CD4-positive, alpha-beta T cell treated with Interleukin-10 for 1 hour (primary cell): ENCODE results near the gene PRKAB2.
"Not testable (repeated sequence)": the region's sequence is repeated elsewhere in the genome, so short reads cannot be mapped to it uniquely, and the experiment has no call there.

Experiments used
- DNase-seq: peaks from one replicate; pipeline ENCODE4 v3.0.0-alpha.2; 2020

PRKAB2 gene, protein sequence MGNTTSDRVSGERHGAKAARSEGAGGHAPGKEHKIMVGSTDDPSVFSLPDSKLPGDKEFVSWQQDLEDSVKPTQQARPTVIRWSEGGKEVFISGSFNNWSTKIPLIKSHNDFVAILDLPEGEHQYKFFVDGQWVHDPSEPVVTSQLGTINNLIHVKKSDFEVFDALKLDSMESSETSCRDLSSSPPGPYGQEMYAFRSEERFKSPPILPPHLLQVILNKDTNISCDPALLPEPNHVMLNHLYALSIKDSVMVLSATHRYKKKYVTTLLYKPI

DNA sequence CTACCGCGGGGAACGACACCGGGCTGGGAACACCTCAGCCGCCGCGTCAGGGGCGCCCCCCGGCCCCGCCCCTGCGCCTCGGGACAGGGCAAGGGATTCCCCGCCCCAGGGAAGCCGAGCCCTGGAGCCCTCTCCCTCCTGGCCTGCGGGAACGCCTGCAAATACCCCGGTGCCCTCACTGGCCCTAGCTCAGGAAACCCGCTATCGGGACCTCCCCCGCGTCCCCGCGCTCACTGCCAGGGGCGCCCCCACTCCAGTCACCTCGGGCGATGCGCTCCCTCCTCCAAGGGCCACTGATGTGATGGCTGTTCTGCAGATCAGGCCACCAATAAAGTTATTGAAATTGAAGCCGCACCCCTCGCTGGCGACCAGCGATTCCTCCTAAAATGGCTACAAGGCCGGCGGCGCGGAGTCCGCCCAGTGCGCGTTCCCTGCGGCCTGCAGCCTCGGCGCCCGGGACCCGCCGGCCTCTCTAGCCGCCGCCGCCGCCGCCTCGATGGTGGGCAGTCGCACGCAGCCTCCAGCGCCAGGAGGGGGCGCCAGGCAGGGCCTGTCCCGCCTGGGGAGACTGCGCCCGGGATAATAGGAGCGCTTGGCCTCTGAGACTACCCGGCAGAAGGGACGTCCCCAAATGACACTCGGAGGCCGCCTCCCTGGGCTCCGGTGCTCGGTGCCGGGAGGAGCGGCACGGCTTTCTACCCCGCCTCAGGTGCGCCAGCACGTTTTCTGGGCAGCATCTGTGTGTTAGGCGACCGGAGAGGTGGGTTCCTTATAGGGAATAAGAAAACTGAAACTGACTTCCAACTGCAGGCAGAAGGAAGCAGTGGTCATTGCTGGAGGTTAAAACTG, at the start of gene PRKAB2:
PRKAB2 (minus strand) TSS at position 303 of the 849 bp plus-strand sequence. CDS start 326 bp downstream, outside the sequence.
- DNase-seq, result peak; percentile 93

DNA sequence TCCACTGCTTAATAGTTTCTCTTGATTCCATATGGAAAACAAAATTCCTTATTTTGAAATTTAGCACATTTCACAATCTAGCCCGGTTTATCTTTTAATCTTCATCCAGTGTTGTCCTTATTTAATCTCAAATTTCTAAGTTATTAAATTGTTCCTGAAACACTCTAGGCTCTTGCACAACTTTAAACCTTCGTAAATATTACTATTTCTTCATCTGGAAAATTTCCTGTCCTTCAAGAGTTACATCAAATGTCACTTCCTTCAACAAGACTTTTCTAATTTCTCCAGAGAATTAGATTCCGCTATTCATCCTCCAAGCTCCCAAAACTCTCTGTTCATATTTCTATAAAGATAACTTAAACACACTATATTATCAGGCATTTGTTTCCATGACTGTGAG, 46.3 kb upstream of the PRKAB2 start:
- no peak for DNase-seq

DNA sequence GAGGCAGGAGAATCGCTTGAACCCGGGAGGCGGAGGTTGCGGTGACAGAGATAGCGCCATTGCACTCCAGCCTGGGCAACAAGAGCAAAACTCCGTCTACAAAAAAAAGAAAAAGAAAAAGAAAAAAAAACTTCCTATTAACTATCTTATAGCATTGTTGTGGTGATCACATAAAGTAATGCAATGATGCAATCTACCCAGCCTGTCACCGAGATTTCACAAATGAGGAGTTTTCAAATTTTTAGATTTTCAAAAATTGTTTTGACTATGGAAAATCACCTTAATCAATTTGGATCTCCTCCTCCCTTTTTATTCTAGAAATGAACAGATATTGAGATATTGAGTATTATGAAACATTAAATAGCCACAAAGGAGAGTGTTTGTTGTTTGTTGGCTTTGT, 44.9 kb upstream of the PRKAB2 start:
- no peak for DNase-seq

DNA sequence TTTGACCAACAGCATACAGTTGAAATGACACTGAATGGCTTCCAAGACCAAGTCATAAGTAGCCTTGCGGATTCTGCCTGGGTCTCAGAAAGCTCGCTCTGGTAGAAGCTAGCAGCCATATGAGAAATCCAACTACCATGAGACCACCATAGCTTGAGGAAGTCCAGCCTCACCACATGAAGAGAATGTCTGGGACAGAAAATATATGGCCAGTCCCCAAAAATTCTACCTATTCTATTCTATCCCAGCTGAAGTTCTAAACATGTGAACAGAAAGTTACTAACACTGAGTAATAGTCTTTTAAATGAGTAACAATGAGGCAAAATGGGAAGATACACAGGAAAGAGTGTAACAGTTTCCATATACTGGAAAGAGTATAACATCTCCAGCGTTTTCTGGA, 43.9 kb upstream of the PRKAB2 start:
- no peak for DNase-seq

DNA sequence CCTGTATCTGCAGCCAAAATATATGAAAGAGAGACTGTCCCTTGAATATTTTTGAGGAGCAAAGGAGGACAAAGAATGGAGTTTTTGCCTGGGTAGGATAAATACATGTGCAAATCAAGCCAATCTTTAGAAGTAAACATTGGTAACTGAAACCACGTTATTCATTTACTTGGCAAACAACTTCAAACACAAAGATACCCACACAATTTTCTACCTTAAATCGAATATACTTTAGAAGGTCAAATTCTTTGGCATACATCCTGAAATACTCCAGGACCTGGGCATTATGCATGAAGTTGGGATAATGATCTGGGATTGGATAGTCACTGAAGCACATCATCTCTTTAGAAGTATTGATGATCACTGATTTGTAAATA, 43.3 kb upstream of the PRKAB2 start:
- no peak for DNase-seq

DNA sequence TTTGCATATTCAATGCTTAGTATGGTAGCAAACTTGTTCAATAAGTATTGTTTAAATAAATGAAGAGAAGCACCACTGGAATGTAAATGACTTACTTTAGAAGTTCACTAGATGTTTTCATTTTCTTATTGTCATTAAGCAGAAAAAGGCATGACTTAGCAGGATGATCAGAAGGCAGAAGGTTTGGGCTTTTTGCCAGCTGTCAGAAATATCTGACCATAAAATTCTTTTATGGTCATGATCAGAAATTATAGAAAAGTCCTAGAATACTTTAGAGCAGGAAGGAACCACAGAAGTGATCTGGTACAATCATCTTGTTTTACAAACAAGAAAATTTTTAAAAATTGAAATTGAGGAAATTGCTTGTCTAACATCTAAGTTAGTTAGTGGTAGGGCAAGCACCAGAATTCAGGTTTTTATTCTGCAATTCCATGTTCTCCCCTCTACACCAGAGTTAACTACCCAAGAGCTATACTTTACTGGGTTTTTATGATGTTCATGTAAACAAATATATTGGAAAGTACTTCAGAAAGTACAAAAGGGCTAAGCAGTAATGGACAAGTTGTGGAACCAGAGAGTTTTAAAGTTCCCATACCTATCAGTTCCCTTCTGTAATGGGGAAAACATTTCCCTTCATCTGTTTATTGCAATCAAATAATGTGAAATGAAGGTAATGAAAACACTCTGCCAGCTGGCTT, 42.7 kb upstream of the PRKAB2 start:
- no peak for DNase-seq

DNA sequence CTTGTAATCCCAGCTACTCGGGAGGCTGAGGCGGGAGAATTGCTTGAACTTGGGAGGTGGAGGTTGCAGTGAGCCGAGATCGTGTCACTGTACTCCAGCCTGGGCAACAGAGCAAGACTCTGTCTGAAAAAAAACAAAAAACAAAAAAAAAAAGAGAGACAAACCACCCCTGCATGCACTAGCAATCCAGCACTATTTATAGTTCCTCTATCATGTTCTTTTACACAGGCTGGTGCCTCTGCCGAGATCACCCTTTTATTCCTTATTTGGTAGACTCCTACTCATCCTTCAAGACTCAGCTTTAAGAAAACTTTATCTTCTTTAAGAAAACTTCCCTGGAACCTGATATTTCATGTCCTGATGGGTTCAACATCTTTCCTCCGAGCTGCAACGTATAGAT, 42.1 kb upstream of the PRKAB2 start:
- DNase-seq, result no peak

DNA sequence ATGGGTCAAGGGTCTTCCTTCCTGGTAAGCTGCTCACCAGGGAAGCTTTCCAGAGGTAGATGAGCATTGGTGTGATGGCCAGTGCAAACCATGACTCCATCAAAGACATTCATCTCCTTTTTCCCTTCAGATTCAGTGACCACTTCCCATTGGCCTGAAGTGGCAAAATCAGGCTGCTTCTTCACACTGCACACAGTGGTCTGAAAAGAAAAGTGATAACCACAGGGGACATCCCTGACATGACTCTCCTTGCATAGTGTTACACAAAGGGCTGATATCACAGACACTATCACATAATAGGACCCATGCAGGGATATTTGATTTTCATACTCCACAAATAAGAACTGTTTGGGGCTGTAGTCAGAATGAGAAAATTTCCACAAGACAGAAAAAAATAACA, 41.0 kb upstream of the PRKAB2 start:
- no peak for DNase-seq

DNA sequence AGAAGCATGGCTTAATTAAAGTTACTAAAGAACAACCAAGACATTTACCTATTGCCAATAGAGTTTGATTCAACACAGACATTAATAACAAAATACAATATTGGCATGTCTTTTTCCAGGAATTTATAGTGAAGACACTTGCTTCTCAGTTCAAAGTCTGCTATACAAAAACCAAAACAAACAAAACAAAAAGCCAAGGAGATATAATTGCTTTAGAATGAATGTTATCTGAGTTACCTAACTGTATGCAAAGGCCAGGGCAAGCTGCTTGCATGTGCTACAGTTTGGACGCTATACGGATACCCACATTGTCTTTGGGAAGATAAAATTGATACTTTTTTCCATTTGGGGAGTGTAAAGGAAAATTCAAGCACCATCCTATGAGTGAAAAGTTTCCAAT, 39.3 kb upstream of the PRKAB2 start:
- no peak for DNase-seq

DNA sequence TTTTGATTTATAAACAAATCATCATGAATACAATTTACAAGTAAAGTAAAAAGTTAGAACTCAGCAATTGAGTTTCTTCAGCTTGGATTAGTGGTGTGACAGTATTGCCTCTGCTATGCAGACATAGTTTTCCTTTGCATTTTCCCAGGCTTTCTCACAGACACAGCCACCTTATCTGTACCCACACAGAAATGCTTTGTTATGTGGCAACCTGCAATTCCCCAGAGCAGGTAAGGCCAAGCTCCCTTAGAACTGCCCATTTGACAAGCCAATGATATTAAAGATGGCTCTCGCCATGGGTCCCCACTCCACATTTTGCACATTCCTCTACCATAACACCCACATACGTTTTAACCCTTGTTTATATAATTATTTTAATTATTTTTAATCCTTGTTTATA, 38.7 kb upstream of the PRKAB2 start:
- no peak for DNase-seq

DNA sequence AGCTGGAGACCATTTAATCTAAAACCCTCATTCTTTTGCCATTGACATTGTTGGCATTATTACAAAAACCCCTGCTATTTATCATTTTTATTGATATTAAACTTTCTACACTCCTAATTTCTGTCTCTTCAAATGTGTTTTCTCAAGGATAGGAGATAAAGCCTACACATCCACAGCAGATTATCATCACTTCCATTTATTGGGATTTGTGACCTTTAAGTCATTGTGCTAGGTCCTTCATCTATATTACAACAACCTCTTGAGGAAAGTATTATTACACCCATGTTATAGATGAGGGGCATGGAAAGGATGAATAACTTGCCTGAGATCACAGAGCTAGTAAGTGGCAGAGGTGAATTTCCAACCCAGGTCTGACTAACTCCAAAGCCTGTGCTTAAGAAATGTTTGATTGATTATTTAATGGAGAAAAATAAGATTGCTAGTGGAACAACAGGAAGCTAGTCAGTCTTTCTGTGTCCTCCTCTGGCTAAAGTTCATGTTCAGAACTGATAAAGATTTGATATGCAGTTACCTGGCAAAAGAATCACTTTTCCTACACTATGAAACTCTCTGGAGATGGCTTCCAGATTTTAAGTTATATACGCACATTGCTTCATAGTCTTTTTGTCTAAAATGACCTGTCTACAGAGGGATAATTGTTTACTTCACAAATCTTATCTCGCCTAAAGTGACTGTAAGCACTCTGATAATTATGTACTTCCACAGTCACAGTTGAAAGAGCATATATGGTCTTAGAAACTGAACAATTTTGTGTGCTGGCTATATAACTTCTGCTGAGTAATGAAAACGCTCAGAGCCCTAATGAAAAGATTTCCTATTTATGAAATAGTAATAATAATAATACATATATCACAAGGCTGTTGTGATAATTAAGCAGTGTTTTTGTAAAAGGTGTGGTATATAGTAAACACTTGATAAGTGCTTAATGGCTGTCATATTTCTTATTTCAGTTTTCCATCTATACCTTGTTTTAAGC, 37.9 kb upstream of the PRKAB2 start:
- DNase-seq, result no peak

DNA sequence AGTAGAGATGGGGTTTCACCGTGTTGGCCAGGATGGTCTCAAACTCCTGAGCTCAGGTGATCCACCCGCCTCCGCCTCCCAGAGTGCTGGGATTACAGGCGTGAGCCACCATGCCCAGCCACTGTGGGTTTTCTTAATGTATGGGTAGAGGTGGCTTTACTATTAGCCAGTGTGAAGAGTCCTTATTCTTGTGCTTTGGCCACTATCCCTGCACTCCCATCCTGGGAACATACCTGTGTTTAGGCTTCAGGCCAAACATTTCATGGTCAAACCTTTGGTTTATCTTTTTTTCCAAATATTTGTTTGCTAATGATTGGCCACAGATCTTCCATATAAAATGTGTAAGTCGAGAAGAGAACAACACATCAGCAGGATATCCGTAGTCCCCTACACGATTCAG, 36.3 kb upstream of the PRKAB2 start:
- DNase-seq, result no peak

DNA sequence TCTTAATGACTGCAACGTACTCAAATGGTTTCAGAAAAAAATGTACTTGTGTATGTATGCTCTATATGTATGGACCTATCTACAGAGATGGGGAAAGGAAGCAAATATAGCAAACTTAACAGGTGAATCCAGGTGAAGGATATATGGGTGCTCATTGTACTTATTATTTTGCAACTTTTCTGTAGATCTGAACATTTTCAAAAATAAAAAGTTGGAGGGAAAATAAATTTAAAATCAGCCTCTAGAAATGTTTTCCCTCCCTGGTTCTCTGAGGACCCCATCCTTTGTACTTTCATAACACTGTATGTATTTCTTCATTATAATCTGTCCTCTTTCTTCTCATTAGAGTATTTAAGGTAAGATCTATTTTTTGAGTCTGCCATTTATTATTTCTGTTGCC, 34.9 kb upstream of the PRKAB2 start:
- DNase-seq, result no peak

DNA sequence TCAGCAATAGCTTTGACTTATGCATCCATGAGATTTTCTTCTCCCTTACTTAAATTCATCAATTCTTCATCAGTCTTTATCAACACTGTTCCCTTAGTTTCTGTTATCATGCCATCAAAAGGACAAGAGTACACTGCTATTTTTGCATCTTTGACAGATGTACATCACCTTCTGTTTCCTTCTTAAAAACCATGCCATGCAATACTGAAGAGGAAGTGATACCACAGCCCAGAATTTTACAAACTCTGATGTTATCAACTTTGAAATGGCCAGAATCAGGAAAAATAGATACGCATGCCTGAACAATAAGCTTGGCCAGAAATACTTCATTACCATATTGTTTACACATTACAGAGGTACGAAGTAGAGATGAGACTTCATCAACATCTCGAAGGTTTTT, 31.8 kb upstream of the PRKAB2 start:
- no peak for DNase-seq

DNA sequence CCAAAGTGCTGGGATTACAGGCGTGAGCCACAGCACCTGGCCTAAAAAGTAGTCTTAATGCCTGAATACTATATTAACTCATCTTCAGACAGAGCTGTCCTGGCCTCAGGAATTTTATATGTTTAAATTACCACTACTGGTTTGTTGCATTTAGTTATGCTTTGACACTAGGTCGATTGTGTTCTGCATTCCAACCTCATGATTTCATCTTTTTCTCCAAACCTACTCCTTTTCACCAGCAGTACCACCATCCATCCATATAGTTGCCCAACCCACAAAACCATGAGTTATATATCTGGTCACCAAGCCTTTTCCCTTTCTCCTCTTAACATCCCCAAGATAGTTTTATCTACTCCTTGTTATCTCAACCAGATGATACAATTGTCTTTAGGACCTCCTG, 30.3 kb upstream of the PRKAB2 start:
- DNase-seq, result no peak

DNA sequence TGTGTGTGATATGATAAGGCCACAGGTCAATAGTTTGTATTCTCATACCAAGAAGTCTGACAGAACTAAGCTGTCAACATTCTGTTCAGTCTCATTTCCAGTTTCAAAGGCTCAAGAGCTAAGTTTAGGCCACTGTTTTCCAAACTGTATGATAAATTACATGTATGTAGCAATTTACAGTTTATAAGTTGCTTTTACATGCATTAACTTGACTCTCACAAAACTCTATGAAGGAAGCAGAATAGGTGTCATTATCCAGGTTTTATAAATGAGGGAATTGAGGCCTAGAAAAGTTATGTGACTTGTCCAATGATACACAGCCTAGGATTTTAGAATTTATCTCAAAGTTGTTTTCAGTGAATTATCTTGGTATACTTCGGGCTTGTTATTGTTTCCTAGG, 29.5 kb upstream of the PRKAB2 start:
- DNase-seq, result no peak

DNA sequence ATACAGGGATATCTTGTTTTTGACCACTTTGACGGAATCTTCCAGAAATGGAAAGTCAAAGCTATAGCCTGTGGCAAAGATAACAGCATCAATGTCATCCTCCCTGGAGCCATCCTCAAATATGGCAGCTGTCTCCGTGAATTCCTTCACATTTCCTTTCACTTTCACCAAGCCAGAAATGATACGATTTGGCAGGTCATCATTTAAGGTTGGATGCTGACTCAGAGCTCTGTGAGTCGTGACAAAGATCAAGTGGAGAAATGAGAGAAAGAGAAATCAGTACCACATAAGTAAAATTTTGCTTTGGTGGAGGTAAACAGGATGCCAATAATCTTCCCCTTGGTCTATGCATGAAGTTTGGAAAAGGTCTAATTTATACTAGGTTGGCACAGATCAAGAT, 29.0 kb upstream of the PRKAB2 start:
- no peak for DNase-seq

DNA sequence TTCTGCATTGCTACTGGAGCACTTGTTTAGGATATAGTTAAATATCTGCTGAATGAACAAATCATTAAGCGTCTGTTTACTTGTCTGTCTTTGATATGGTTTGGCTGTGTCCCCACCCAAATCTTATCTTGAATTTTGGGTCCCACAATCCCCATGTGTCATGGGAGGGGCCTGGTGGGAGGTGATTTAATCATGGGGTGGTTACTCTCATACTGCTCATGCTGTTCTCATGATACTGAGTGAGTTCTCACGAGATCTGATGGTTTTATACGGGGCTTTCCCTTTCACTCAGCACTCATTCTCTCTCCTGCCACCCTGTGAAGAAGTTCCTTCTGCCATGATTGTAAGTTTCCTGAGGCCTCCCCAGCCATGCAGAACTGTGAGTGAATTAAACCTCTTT, 25.1 kb upstream of the PRKAB2 start:
- not testable (repeated sequence) for DNase-seq

DNA sequence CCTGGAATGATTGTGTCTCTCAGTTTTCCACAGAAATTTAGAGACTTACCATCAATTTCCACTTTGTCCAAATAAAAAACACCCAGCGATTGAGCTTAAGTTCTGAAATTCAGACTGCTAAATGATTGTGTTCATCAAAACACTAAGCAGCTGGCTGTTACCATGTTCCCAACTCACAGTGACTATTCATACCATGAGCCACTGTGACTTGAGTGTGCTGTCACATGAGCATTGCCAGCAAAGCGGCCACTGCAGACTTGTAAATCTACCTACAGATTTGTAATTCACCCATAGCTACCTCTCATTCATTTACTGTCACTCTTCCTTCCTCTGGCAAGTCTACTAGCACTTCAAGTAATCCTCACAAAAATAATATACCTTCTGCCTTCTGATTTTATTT, 17.2 kb upstream of the PRKAB2 start:
- DNase-seq, result no peak

DNA sequence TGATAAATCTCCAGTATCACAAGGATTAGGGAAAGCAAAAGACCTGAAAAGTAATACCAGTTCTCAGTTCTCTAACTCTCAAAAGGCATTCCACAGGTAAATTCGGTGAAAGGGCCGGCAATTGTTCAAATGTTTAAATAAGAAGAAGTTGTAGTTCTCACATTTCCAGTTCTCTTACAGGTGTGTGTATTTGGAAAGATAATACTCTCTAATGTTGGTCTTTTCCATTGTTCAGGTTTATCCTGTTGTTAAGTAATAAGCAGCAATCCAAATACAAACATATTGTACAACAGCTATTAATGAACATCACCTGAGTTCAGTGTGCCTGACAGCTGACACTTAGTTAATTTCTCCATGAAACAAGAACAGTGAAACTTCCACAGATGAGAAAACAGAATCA, 13.2 kb upstream of the PRKAB2 start:
- DNase-seq, result no peak

DNA sequence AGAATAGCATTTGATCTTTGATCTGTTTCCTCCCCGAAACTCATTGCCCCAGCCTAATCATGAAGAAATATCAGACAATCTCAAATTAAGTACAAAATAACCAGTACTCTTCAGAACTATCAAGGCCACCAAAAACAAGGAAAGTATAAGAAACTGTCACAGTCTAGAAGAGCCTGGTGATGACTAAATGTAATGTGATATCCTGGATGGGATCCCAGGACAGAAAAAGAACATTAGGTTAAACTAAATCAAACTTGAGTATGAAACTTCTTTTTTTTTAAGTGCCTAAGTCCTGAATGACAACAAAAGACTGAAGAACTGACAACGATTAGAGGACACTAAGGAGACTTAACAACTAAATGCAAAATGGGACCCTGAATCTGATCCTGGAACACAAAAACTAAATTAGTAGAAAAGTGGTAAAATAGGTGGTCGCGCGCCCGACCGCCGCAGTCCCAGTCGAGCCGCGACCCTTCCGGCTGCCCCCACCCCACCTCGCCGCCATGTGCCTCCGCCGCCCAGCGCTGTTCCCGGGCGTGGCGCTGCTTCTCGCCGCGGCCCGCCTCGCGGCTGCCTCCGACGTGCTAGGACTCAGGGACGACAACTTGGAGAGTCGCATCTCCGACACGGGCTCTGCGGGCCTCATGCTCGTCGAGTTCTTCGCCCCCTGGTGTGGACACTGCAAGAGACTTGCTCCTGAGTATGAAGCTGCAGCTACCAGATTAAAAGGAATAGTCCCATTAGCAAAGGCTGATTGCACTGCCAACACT, 5.5 kb upstream of the PRKAB2 start:
- no peak for DNase-seq
